Upper lobe of left lung (tissue), 6 donors: ENCODE measurements around the gene JAGN1. TPM values are rescaled to one million over a fixed set of nuclear protein-coding genes. Genes with fewer than 3 reads are reported as not detected.
"Not testable (repeated sequence)": the region's sequence is repeated elsewhere in the genome, so short reads cannot be mapped to it uniquely, and the experiment has no call there.

ENCODE experiments used
- ATAC-seq, 2 donors: fragments of 200-7000 bp; cut with Tn5 transposase; one replicate each; pipeline ENCODE4 v1.9.1; 2022; ENCODE audit warnings: mild to moderate bottlenecking in 2 of 2, moderate library complexity in 2 of 2; ENCODE audit not compliant: low FRiP score in 2 of 2
- DNase-seq, 2 donors: peaks; one replicate each; pipeline ENCODE4 v3.0.0-alpha.2; 2019 to 2020
- H3K27ac ChIP-seq, 4 donors: fragments of 200-600 bp; sonication (generic); one replicate each; pipeline ENCODE4 v1.5.1; 2016 to 2019
- H3K27me3 ChIP-seq, 4 donors: fragments of 200-600 bp; sonication (generic); one replicate each; pipeline ENCODE4 v1.5.1; 2017 to 2019
- H3K36me3 ChIP-seq, 4 donors: fragments of 200-600 bp; sonication (generic); one replicate each; pipeline ENCODE4 v1.5.1; 2016 to 2019
- H3K4me1 ChIP-seq, 4 donors: fragments of 200-600 bp; sonication (generic); one replicate each; pipeline ENCODE4 v1.5.1; 2018 to 2019
- H3K4me3 ChIP-seq, 4 donors: fragments of 200-600 bp; sonication (generic); one replicate each; pipeline ENCODE4 v1.5.1; 2017 to 2019; ENCODE audit warnings: mild to moderate bottlenecking in 2 of 4, moderate library complexity in 1 of 4
- H3K9me3 ChIP-seq, 4 donors: fragments of 200-600 bp; sonication (generic); one replicate each; pipeline ENCODE4 v1.5.1; 2018 to 2019
- EP300 ChIP-seq, 4 donors: sonication (generic); formaldehyde crosslinking; IDR thresholded peaks; one replicate each; pipeline ENCODE4 v1.5.1; 2017; ENCODE audit warnings: antibody characterized with exemption in 4 of 4, control low read depth in 2 of 4
- POLR2A ChIP-seq, 4 donors: fragments of 450-650 bp; IDR thresholded peaks; one replicate each; pipeline ENCODE4 v1.5.1; 2016 to 2017; ENCODE audit warnings: antibody characterized with exemption in 4 of 4, mild to moderate bottlenecking in 2 of 4
- POLR2AphosphoS5 ChIP-seq, 2 donors: sonication (generic); formaldehyde crosslinking; IDR thresholded peaks; one replicate each; pipeline ENCODE4 v1.5.1; 2017; ENCODE audit warnings: antibody characterized with exemption in 2 of 2
- WGBS, 2 donors: methylation state at CpG; one replicate each; pipeline ENCODE4 v1.1.5; 2017 to 2018; 5-methylcytosine and 5-hydroxymethylcytosine counted together
- total RNA-seq, 6 donors: library from RNA; depleted of rRNA in 4 of 6; stranded (reverse); fragments of >200 nt in 4 of 6; gene quantifications; one replicate each; pipeline versions ENCODE4 v1.1.0 to v1.2.1, GENCODE V29; 2016 to 2021
- TF ChIP-seq, protein P1 (sequence below), 6 experiments: fragments of 450-650 bp in 4 of 6; fragments of 200-600 bp in 2 of 6; sonication (generic) in 2 of 6; IDR thresholded peaks; one replicate each; pipeline ENCODE4 v1.5.1; 2016 to 2019; ENCODE audit warnings: antibody characterized with exemption in 6 of 6
- donor health status: DM: no; HTN: no; CAD: no; lungs with moderate emphysema.
- donor health status: DM: no; HTN: yes; CAD: no; lungs with severe emphysema.

Gene JAGN1
- total RNA-seq, 6 donors from 2014 or later = 4.2 to 33.3 (median 24.2) TPM

DNA sequence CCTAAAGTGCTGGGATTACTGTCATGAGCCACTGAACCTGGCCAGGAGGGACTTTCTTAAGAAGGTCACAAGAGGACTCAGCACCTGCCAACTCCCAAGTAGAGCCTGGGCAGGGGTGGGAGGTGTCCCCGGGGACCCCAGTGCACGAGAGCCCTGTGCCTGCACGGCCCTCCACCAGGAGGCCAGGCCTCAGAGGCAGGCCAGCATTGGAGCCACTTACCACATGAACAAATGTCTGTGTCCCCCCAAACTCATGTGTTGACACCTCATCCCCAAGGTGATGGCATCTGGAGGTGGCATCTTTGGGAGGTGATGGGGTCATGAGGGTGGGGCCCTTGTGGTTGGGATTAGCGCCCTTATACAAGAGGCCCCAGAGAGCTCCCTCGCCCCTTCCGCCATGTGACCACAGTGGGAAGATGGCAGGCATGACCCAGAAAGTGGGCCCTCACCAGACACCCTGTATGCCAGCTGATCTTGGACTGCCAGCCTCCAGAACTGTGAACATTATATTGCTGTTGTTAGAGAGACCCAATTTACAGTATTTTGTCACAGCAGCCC is 43.4 kb upstream of the JAGN1 start:
- H3K27me3 ChIP-seq = no peaks in the 10 kb centered on the region
- DNase-seq = peak in 1 of 2 donors; percentile 50
- H3K4me1 ChIP-seq = peaks cover 13 to 29% (median 15%) of the 10 kb centered on the region in 4 donors
- H3K4me3 ChIP-seq = no peak overlapping the region
- ATAC-seq = no peak
- H3K9me3 ChIP-seq = no peaks in the 10 kb centered on the region
- H3K27ac ChIP-seq = no peak overlapping the region
- WGBS, 2 donors = 85 to 100% methylated on average over 4 to 6 of the region's 6 CpGs
- no peak for TF ChIP-seq POLR2A (IDR thresholded peaks at IDR 0.05)
- H3K36me3 ChIP-seq = no peaks in the 10 kb centered on the region

DNA sequence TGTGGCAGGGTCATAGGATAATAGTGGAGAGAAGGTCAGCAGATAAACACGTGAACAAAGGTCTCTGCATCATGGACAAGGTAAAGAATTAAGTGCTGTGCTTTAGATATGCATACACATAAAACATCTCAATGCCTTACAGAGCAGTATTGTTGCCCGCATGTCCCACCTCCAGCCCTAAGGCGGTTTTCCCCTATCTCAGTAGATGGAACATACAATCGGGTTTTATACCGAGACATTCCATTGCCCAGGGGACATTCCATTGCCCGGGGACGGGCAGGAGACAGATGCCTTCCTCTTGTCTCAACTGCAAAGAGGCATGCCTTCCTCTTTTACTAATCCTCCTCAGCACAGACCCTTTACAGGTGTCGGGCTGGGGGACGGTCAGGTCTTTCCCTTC is 42.5 kb upstream of the JAGN1 start:
- ATAC-seq, H3K27me3 ChIP-seq, H3K4me3 ChIP-seq, DNase-seq, H3K27ac ChIP-seq, H3K9me3 ChIP-seq, H3K36me3 ChIP-seq: not testable (repeated sequence)
- peaks cover 7 to 27% (median 12%) of the 10 kb centered on the region in 4 donors for H3K4me1 ChIP-seq
- WGBS, 2 donors = 57 to 76% methylated on average over 5 to 9 of the region's 9 CpGs

DNA sequence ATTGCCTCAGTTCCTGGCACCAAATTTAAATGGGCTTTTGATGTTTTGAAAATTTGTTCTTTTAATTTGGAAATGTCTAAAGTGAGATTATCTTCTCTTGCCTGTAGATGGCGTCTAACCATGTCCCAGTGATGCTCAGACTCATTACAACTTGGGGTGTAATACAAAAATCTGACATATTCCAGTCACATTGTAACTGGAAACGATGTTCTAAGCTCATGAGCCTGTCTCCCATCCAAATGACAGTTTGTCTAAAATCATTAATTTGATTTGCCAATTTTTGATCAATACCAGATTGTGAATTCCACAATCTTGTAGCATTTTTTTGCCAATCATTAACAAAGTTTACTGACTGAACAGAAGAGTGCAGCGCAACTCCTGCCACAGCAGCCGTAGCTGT is 41.5 kb upstream of the JAGN1 start:
- H3K4me3 ChIP-seq, H3K27ac ChIP-seq, DNase-seq, H3K36me3 ChIP-seq, H3K27me3 ChIP-seq, ATAC-seq, H3K9me3 ChIP-seq: not testable (repeated sequence)
- H3K4me1 ChIP-seq = peaks cover 4 to 21% (median 9%) of the 10 kb centered on the region in 4 donors
- WGBS, 2 donors = 36 to 38% methylated on average over 4 of the region's 4 CpGs
- TF ChIP-seq, protein P1, sequence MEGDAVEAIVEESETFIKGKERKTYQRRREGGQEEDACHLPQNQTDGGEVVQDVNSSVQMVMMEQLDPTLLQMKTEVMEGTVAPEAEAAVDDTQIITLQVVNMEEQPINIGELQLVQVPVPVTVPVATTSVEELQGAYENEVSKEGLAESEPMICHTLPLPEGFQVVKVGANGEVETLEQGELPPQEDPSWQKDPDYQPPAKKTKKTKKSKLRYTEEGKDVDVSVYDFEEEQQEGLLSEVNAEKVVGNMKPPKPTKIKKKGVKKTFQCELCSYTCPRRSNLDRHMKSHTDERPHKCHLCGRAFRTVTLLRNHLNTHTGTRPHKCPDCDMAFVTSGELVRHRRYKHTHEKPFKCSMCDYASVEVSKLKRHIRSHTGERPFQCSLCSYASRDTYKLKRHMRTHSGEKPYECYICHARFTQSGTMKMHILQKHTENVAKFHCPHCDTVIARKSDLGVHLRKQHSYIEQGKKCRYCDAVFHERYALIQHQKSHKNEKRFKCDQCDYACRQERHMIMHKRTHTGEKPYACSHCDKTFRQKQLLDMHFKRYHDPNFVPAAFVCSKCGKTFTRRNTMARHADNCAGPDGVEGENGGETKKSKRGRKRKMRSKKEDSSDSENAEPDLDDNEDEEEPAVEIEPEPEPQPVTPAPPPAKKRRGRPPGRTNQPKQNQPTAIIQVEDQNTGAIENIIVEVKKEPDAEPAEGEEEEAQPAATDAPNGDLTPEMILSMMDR (IDR thresholded peaks at IDR 0.05) = peak; percentile 26 to 57 (median 38)

DNA sequence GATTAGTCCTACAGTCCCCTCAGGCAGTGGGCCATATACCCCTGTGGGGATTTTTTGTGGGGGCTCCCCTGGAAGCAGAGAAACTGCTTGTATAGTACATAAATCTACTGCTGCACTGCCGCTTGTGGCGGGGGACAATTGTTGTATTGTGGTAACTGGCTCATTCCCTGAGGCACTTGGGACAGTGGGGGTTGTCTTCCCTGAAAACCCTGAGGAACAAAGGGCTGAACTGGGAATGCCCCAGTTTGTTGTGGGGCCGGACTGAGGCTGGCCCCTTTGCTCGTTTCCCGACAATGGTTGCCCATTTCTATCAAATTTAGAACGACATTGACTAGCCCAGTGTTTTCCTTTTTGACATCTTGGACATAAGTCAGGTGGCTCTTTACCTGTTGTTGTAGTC is 39.0 kb upstream of the JAGN1 start:
- H3K36me3 ChIP-seq, H3K4me3 ChIP-seq, ATAC-seq, H3K27me3 ChIP-seq, H3K27ac ChIP-seq, H3K9me3 ChIP-seq, DNase-seq: not testable (repeated sequence)
- H3K4me1 ChIP-seq = peaks cover 0 to 14% (median 6%) of the 10 kb centered on the region in 4 donors
- 81 to 93% methylated on average over 6 of the region's 6 CpGs for WGBS, 2 donors

DNA sequence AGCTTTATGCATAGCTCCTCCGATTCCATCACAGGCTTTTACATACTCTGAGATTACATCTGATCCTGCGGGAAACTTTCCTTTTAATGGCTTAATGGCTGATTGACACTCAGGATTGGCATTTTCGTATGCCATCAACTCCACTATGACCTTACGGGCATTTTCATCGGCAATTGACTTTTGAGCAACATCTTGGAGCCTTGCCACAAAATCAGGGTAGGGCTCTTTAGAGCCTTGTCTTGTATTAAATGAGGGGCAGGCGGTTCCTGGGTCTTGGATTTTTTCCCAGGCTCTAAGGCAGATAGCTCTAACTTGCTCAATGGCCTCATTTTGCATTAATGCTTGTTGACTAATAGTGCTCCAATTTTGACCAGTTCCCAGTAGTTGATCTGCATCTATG is 38.5 kb upstream of the JAGN1 start:
- H3K4me3 ChIP-seq, H3K27ac ChIP-seq, H3K36me3 ChIP-seq, ATAC-seq, H3K9me3 ChIP-seq, H3K27me3 ChIP-seq: not testable (repeated sequence)
- DNase-seq = peak in 1 of 2 donors; percentile 60
- peaks cover 0 to 14% (median 6%) of the 10 kb centered on the region in 4 donors for H3K4me1 ChIP-seq
- 58 to 61% methylated on average over 6 of the region's 6 CpGs for WGBS, 2 donors

DNA sequence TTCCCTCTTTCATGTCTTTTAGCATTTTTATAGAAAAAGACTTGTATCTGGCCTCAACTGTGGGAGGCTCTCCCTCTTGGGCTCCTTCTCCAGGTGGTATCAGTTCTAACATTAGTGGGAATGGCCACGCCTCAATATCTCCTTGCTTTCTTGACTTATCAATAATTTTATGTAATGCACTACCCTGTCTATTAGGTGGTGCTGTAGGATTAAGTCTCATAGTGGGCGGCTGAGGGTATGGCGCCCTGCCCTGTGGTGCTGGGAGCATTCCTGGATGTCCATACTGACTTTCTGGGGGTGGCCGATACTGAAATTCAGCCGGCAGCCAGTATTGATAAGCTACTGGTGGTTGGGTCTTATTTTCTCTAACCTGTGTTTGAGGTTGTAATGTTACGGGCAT is 37.9 kb upstream of the JAGN1 start:
- ATAC-seq = no peak
- Histone ChIP-seq H3K27ac (no peak overlapping the region), H3K4me1 (peaks cover 0 to 14% (median 6%) of the 10 kb centered on the region in 4 donors), H3K9me3 (no peaks in the 10 kb centered on the region), H3K27me3 (no peaks in the 10 kb centered on the region), H3K4me3 (no peak overlapping the region), H3K36me3 (no peaks in the 10 kb centered on the region)
- DNase-seq = no peak
- TF ChIP-seq, protein P1 (IDR thresholded peaks at IDR 0.05) = no peak
- no peak for TF ChIP-seq POLR2A (IDR thresholded peaks at IDR 0.05)
- no peak for TF ChIP-seq EP300 (IDR thresholded peaks at IDR 0.05)
- no peak for TF ChIP-seq POLR2AphosphoS5 (IDR thresholded peaks at IDR 0.05)
- 90 to 98% methylated on average over 5 to 6 of the region's 6 CpGs for WGBS, 2 donors

DNA sequence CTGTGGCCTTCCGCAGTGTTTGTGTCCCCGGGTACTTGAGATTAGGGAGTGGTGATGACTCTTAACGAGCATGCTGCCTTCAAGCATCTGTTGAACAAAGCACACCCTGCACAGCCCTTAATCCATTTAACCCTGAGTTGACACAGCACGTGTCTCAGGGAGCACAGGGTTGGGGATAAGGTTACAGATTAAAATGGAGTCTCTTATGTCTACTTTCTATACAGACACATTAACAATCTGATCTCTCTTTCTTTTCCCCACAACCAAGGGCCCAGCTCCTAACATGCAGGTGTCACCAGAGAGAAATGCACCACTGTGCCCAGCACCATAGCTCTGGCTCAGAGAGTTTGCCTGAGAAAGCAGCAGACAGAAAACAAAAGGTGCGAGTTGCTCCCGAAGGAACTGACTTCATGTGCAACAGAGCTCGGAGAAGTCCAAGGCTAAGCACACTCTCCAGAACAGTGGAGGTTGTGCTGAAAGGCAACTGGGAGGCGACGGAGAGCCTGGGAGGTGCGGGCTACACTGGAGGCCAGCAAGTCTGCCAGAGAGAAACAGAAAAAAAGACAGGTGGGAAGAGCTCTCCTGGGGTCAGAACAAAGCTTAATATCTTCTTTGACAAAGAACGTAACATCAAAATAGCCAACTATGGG is 36.0 kb upstream of the JAGN1 start:
- H3K27ac ChIP-seq, H3K9me3 ChIP-seq, H3K27me3 ChIP-seq, H3K36me3 ChIP-seq, ATAC-seq, H3K4me3 ChIP-seq: not testable (repeated sequence)
- peaks cover 0 to 14% (median 3%) of the 10 kb centered on the region in 4 donors for H3K4me1 ChIP-seq
- 78 to 81% methylated on average over 8 to 11 of the region's 11 CpGs for WGBS, 2 donors
- peak in 1 of 2 donors; percentile 59 for DNase-seq
